ENCODE data around the gene THRSP.
"Not testable (repeated sequence)": the region's sequence is repeated elsewhere in the genome, so short reads cannot be mapped to it uniquely, and the experiment has no call there.

The THRSP gene

DNA sequence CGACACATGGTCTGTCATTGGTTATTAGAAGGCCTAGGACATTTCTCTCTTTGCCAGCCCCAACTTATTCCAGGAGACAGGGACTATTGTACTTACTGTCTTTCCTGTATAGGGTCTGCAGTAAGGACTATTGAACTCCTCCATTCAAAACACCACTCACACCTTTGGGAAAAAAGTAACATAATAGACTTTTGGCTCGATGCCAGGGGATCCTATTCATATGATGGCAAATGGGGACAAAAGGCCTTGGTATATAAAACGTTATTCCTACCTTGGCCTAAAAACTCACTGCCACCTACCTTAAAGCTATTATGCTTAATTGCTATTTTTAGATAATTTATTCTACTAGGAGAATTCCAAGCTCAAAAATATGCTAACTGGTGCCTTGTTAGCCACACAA, 22.3 kb downstream of the THRSP start:
- no peak for TF ChIP-seq GABPA (IDR thresholded peaks at IDR 0.05; ENCODE audit: low read depth)
- H3K27ac ChIP-seq (replicated peaks) = no peak overlapping the region
- no peak overlapping the region for H3K4me3 ChIP-seq (replicated peaks; ENCODE audit: insufficient read depth, low read length)

DNA sequence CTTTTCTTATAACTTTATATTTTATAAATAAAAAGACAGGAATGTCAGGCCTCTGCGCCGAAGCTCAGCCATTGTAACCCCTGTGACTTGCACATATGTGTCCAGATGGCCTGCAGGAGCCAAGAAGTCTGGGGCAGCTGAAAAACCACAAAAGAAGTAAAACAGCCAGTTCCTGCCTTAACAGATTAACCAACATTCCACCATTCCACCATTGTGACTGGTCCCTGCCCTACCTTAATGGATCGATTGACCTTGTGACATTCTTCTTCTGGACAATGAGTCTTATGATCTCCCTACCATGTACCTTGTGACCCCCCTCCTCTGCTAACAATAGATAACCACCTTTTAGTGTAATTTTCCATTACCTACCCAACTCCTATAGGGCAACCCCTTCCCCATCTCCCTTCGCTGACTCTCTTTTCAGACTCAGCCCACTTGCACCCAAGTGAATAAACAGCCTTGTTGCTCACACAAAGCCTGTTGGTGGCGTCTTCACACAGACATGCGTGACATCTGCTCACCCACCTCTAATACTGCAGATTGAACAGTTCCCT, 22.9 kb downstream of the THRSP start:
- not testable (repeated sequence) for H3K4me3 ChIP-seq (replicated peaks; ENCODE audit: insufficient read depth, low read length); H3K27ac ChIP-seq (replicated peaks); DNase-seq (ENCODE audit: low read depth in 1 of 2, low spot score in 1 of 2); H3K27me3 ChIP-seq (ENCODE audit: insufficient read depth, poor library complexity, severe bottlenecking)

More for the DNA sequence above, 22.3 kb downstream of the THRSP start:
- no peaks in the 10 kb centered on the region for H3K27me3 ChIP-seq (ENCODE audit: insufficient read depth, poor library complexity, severe bottlenecking)
- no peak for DNase-seq (ENCODE audit: low read depth in 1 of 2, low spot score in 1 of 2)

DNA sequence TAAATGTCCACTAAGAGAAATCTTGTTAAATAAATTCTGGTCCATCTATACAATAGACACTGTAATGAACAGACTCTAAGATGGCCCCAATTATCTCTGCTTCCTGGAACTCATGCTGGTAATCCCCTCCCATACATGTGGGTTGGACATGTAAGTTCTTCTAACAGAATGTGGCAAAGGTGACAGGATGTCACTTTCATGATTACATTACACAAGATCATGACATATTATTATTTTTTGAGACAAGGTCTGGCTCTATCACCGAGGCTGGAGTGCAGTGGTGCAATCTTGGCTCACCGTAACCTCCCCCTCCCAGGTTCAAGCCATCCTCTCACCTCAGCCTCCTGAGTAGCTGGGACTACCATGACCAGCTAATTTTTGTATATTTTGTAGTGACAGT, 30.6 kb downstream of the THRSP start:
- no peak overlapping the region for H3K4me3 ChIP-seq (replicated peaks; ENCODE audit: insufficient read depth, low read length)
- no peak for DNase-seq (ENCODE audit: low read depth in 1 of 2, low spot score in 1 of 2)
- H3K27ac ChIP-seq (replicated peaks) = no peak overlapping the region
- no peaks in the 10 kb centered on the region for H3K27me3 ChIP-seq (ENCODE audit: insufficient read depth, poor library complexity, severe bottlenecking)
- TF ChIP-seq POLR2AphosphoS5 (IDR thresholded peaks at IDR 0.05; ENCODE audit: low read depth) = no peak
- TF ChIP-seq, protein P1, sequence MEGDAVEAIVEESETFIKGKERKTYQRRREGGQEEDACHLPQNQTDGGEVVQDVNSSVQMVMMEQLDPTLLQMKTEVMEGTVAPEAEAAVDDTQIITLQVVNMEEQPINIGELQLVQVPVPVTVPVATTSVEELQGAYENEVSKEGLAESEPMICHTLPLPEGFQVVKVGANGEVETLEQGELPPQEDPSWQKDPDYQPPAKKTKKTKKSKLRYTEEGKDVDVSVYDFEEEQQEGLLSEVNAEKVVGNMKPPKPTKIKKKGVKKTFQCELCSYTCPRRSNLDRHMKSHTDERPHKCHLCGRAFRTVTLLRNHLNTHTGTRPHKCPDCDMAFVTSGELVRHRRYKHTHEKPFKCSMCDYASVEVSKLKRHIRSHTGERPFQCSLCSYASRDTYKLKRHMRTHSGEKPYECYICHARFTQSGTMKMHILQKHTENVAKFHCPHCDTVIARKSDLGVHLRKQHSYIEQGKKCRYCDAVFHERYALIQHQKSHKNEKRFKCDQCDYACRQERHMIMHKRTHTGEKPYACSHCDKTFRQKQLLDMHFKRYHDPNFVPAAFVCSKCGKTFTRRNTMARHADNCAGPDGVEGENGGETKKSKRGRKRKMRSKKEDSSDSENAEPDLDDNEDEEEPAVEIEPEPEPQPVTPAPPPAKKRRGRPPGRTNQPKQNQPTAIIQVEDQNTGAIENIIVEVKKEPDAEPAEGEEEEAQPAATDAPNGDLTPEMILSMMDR (IDR thresholded peaks at IDR 0.05; ENCODE audit: insufficient read depth, low read length) = no peak
- no peak for TF ChIP-seq GABPA (IDR thresholded peaks at IDR 0.05; ENCODE audit: low read depth)
- no peak for TF ChIP-seq SPI1 (IDR thresholded peaks at IDR 0.05; ENCODE audit: borderline replicate concordance, low read depth)
- TF ChIP-seq, protein P2, sequence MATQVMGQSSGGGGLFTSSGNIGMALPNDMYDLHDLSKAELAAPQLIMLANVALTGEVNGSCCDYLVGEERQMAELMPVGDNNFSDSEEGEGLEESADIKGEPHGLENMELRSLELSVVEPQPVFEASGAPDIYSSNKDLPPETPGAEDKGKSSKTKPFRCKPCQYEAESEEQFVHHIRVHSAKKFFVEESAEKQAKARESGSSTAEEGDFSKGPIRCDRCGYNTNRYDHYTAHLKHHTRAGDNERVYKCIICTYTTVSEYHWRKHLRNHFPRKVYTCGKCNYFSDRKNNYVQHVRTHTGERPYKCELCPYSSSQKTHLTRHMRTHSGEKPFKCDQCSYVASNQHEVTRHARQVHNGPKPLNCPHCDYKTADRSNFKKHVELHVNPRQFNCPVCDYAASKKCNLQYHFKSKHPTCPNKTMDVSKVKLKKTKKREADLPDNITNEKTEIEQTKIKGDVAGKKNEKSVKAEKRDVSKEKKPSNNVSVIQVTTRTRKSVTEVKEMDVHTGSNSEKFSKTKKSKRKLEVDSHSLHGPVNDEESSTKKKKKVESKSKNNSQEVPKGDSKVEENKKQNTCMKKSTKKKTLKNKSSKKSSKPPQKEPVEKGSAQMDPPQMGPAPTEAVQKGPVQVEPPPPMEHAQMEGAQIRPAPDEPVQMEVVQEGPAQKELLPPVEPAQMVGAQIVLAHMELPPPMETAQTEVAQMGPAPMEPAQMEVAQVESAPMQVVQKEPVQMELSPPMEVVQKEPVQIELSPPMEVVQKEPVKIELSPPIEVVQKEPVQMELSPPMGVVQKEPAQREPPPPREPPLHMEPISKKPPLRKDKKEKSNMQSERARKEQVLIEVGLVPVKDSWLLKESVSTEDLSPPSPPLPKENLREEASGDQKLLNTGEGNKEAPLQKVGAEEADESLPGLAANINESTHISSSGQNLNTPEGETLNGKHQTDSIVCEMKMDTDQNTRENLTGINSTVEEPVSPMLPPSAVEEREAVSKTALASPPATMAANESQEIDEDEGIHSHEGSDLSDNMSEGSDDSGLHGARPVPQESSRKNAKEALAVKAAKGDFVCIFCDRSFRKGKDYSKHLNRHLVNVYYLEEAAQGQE (IDR thresholded peaks at IDR 0.05; ENCODE audit: insufficient replicate concordance, low read depth) = no peak

DNA sequence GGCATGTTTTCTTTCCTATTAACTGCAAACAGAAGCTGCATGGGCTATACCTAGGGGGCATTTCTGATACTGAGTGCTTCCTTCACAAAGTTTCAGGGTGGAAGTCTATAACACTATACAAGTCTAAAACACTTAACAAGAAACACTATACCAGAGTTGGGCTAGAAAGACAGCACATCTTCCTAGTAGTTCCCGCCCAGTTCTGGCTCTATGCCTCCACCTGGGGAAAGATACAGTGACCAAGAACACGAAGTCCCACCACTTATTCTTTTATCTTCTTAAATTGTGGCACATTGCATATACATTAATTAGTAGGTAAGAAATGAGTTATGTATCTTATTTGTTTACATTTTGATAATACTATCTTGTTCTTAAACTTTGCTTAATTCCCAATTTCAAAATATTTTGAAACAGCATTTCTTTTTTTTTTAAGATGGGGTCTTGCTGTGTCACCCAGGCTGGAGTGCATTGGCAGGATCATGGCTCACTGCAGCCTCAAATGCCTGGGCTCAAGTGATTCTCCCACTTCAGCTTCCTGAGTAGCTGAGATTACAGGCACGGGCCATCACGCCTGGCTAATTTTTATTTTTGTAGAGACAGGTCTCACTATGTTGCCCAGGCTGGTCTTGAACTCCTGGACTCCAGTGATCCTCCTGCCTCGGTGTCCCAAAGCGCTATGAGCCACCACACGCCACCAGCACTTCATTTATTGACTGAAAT, 34.2 kb downstream of the THRSP start:
- no peak for TF ChIP-seq GABPA (IDR thresholded peaks at IDR 0.05; ENCODE audit: low read depth)
- TF ChIP-seq POLR2AphosphoS5 (IDR thresholded peaks at IDR 0.05; ENCODE audit: low read depth) = no peak
- TF ChIP-seq, protein P1 (IDR thresholded peaks at IDR 0.05; ENCODE audit: insufficient read depth, low read length) = no peak
- TF ChIP-seq, protein P2 (IDR thresholded peaks at IDR 0.05; ENCODE audit: insufficient replicate concordance, low read depth) = no peak
- no peak for TF ChIP-seq SPI1 (IDR thresholded peaks at IDR 0.05; ENCODE audit: borderline replicate concordance, low read depth)
- H3K27ac ChIP-seq (replicated peaks) = no peak overlapping the region
- no peak overlapping the region for H3K4me3 ChIP-seq (replicated peaks; ENCODE audit: insufficient read depth, low read length)
- DNase-seq (ENCODE audit: low read depth in 1 of 2, low spot score in 1 of 2) = no peak
- no peaks in the 10 kb centered on the region for H3K27me3 ChIP-seq (ENCODE audit: insufficient read depth, poor library complexity, severe bottlenecking)

DNA sequence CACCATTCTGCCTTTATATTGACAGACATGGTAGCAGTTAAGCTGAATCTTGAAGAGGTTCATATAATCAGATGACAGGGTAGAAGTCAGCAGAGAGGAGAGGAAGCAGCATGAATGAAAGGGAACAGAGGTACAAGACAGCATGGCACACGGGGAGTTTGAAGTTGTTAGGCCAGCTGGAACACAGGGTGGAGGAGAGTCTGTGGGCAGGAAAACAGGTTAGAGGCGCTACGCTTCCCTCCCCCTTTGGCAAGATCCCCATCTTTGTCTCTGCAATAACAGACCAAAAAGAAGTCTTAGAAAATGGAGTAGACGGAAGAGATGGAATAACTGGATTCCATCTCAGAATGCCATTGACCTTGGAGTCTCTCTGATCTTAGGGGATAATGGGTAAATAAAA, 36.0 kb downstream of the THRSP start:
- no peak for TF ChIP-seq SPI1 (IDR thresholded peaks at IDR 0.05; ENCODE audit: borderline replicate concordance, low read depth)
- no peak overlapping the region for H3K4me3 ChIP-seq (replicated peaks; ENCODE audit: insufficient read depth, low read length)
- DNase-seq (ENCODE audit: low read depth in 1 of 2, low spot score in 1 of 2) = no peak
- no peak overlapping the region for H3K27ac ChIP-seq (replicated peaks)
- H3K27me3 ChIP-seq (ENCODE audit: insufficient read depth, poor library complexity, severe bottlenecking) = no peaks in the 10 kb centered on the region
